Measurements from ENCODE around the gene TLCD3B.
"Not testable (repeated sequence)": the region's sequence is repeated elsewhere in the genome, so short reads cannot be mapped to it uniquely, and the experiment has no call there.

Gene TLCD3B

DNA sequence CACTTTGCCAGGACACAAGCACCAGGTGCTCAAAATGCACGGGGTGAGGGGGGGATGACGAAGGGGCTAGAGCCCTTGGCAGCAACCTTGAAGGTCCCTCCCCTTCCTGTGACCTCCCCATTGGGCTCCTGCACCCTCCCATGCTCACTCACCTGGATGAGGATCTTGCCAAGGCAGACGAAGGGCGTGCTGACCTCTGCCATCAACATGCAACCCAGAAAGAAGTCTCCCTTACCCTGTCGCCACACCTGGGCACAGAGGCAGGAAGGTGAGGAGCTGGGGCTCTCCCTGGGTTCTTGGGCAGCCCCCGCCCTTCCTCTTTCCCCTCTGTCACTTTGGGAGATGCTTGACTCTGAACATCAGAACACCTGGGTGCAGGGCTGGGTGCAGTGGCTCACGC is 5.5 kb downstream of the TLCD3B start:
- no peak for TF ChIP-seq CTCF (conservative IDR thresholded peaks at IDR 0.05; ENCODE audit: low read depth, low read length)
- no peak for DNase-seq (ENCODE audit: low read depth)
- H3K4me3 ChIP-seq (ENCODE audit: low read depth, low read length) = no peak overlapping the region

DNA sequence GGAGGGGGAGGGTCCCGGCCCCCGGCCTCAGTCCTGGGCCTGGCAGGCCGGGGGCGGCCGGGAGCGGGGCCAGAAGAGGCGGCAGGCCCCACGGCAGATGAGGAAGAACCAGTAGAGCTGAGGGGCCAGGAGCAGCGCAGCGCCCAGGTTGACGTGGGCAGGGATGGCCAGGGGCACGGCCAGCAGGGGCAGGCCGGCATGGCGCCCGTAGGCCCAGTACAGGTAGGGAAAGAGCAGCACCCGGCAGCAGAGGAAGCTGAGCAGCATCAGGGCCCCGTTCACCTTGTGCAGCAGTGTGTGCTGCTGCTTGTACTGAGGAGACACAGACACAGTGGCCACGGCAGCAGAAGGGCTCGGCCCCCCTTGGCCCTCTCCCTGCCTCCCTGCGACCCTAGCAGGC is 5.9 kb downstream of the TLCD3B start:
- no peak for DNase-seq (ENCODE audit: low read depth)
- no peak for TF ChIP-seq CTCF (conservative IDR thresholded peaks at IDR 0.05; ENCODE audit: low read depth, low read length)

GRCh38 chr16:30024451-30024850 is 6.6 kb downstream of the TLCD3B start:
- DNase-seq (ENCODE audit: low read depth) = no peak
- no peak for TF ChIP-seq CTCF (conservative IDR thresholded peaks at IDR 0.05; ENCODE audit: low read depth, low read length)
- H3K4me3 ChIP-seq (ENCODE audit: low read depth, low read length) = no peak overlapping the region

More for the DNA sequence above, 5.9 kb downstream of the TLCD3B start:
- no peak overlapping the region for H3K4me3 ChIP-seq (ENCODE audit: low read depth, low read length)

GRCh38 chr16:30023586-30023985 is 7.5 kb downstream of the TLCD3B start:
- no peak for DNase-seq (ENCODE audit: low read depth)
- no peak for TF ChIP-seq CTCF (conservative IDR thresholded peaks at IDR 0.05; ENCODE audit: low read depth, low read length)
- no peak overlapping the region for H3K4me3 ChIP-seq (ENCODE audit: low read depth, low read length)

DNA sequence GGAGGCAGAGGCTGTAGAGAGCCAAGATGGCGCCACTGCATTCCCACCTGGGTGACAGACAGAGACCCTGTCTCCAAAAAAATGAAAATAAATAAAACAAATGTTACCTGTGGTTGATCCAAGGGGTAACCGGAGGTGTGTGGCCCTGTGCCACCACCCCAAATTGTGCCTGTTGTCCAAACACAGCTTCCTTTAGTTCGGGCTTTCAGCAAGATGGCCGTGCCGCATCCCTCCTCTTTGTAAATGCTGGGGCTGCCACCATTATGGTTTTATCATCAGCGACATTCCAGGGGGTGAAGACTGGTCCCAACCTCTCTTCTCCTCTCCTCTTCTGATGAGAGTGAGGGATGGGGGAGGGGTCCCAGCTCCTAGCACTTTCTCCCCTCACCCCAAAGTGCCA is 8.2 kb downstream of the TLCD3B start, which contains the start of gene C16orf92:
TSS of gene C16orf92 (plus strand) at position 312 of the 400 bp plus-strand sequence. CDS start 143 bp downstream, outside the sequence.
- TF ChIP-seq CTCF (conservative IDR thresholded peaks at IDR 0.05; ENCODE audit: low read depth, low read length) = no peak
- H3K4me3 ChIP-seq (ENCODE audit: low read depth, low read length) = no peak within 1 kb of the TSS
- DNase-seq (ENCODE audit: low read depth) = no peak

GRCh38 chr16:30018731-30019158 is 12.3 kb downstream of the TLCD3B start:
- H3K4me3 ChIP-seq (ENCODE audit: low read depth, low read length) = no peak overlapping the region
- peak; percentile 34 for DNase-seq (ENCODE audit: low read depth)
- no peak for TF ChIP-seq CTCF (conservative IDR thresholded peaks at IDR 0.05; ENCODE audit: low read depth, low read length)

GRCh38 chr16:30017937-30018336 is 13.1 kb downstream of the TLCD3B start:
- not testable (repeated sequence) for DNase-seq (ENCODE audit: low read depth); H3K4me3 ChIP-seq (ENCODE audit: low read depth, low read length)

DNA sequence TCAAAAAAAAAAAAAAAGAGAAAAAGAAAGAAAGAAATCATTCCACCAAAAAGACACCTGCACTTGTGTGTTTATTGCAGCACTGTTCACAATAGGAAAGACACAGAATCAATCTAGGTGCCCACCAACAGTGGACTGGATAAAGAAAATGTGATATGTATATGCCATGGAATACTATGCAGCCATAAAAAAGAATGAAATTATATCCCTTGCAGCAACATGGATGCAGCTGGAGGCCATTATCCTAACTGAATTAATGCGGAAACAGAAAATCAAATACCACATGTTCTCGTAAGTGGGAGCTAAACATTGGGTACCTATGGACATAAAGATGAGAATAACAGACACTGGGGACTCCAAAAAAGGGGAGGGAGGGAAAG is 13.8 kb downstream of the TLCD3B start:
- no peak for DNase-seq (ENCODE audit: low read depth)
- no peak for TF ChIP-seq CTCF (conservative IDR thresholded peaks at IDR 0.05; ENCODE audit: low read depth, low read length)
- H3K4me3 ChIP-seq (ENCODE audit: low read depth, low read length) = no peak overlapping the region
